AG08396 (cell line): Measurements from ENCODE around the gene CD244.

ENCODE experiments used
- DNase-seq: peaks from one replicate; pipeline ENCODE4 v3.0.0; 2012; ENCODE audit warnings: low spot score, mixed read lengths

The CD244 gene

DNA sequence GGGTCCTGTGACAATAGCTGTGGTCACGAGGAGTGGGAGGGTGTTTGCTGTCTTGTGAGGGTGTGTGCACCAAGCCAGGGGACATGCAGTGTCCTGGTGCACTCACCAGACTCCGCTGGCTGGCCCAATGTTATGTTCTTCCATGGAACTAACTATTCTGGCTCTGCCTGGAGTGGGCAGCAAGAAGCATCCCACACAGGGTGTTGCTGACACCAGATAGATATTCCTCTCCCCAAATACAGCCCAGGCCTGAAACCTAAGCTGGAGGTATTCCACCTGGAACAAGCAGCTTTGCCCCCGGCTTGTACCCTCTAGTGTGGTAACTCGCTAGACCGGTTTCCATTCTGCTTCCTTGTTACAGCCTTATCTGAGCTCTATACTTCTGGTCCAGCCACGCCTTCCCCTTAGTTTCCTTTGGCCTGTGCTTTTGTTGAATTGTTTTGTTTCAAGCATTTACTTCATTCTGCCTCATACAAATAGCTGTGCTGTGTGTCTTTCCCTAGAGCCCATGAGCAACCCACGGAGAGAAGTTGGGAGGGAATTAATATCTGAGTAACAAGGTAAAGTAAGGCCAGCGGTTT, 81.4 kb downstream of the CD244 start:
- DNase-seq = no peak

DNA sequence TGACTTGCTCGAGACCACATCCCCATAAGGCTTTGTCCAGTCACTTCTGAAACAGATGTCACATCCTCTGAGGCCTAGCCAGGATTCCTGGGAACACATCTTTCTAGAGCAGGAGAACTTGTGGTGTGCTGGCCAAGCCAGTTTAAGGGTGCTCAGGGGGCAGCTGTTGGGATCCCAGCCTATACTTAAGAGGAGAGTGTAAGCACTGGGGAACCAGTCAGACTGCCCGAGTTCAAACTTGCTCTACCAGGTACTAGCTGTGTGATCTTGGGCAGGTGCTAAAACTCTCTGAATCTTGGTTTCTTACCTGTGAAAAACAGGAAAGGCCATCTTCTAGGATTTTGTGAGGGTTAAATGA, 82.3 kb downstream of the CD244 start:
- DNase-seq = no peak
